AG09319 (cell line): ENCODE results near the gene DPF1.

Experiments used
- DNase-seq: peaks from one replicate; pipeline ENCODE4 v3.0.0-alpha.2; 2010; ENCODE audit warnings: low read depth; ENCODE audit errors: extremely low read depth
- TF ChIP-seq, protein P1 (sequence below): IDR thresholded peaks from 2 replicates; pipeline ENCODE4 v1.5.1; 2011; ENCODE audit warnings: low read depth, mild to moderate bottlenecking, inconsistent platforms, low read length, moderate library complexity

DPF1 gene

DNA sequence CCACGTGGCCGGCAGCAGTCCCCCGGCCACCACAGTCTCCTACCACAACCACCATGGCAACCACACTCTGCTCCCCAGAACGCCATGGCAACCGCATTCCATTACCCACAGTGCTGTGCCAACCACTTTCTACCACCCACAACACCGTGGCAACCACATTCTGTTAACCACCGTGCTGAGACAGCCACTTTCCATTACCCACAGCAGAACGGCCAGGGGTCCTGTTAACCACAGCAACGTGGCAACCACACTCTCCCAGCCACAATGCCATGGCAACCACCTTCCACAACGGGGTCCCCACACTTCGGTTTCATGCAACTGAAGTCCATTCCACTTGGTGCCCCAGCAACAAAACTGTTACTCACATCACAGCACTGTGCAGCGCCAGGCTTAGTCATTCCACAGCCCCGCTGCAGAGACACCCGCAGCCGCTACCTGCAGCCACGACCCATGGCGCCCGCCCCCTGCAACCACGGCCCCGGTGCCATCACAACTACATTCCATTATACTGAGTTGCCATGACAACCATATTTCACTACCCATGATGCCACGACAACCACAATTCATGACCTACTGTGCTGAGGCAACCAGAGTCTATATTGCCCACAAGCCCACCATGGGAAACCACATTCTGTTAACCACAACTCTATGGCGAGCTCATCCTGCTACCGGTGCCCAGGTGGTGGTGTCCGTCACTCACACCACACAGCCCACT, 10.0 kb downstream of the DPF1 start:
- DNase-seq, result no peak
- TF ChIP-seq, protein P1, sequence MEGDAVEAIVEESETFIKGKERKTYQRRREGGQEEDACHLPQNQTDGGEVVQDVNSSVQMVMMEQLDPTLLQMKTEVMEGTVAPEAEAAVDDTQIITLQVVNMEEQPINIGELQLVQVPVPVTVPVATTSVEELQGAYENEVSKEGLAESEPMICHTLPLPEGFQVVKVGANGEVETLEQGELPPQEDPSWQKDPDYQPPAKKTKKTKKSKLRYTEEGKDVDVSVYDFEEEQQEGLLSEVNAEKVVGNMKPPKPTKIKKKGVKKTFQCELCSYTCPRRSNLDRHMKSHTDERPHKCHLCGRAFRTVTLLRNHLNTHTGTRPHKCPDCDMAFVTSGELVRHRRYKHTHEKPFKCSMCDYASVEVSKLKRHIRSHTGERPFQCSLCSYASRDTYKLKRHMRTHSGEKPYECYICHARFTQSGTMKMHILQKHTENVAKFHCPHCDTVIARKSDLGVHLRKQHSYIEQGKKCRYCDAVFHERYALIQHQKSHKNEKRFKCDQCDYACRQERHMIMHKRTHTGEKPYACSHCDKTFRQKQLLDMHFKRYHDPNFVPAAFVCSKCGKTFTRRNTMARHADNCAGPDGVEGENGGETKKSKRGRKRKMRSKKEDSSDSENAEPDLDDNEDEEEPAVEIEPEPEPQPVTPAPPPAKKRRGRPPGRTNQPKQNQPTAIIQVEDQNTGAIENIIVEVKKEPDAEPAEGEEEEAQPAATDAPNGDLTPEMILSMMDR, result no peak

DNA sequence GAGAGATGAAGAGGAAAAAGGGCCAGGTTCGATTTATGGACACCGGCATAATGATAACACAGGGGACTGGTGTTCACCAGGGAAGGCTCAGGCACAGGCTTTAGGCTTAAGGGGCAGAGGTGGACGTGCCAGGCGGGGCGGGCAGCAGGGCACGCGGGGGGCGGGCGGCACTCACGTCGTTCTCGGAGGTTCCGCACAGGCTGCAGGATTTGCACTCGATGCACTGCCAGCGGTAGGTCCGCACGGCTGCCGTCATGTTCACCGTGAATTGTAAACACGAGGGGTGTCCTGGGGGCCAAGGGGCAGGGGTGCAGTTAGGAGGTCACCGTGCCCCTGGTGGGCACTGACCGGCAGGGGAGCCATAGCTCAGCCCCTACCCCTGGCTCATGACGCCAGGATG, 10.6 kb downstream of the DPF1 start:
- DNase-seq, result no peak
- TF ChIP-seq, protein P1, result no peak

DNA sequence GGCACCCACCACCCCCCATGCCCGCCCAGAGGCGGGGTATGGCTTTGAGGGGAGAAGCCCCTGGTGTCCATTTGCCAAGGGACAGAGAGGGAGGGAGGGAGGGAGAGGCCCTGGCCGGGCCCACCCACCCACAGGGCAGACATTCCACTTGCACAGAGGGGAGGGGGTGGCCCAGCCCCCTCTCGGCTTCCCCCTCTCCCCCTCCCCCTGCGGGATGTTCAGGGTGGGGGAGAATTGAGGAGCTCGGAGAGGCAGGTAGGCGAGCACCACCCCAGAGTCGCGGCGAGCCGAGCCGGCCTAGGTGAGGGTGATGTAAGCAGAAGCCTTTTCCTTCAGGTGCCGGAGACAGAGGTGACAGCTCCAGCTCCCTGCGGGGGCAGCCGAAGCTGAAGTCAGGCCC, 12.3 kb downstream of the DPF1 start:
- no peak for DNase-seq
- TF ChIP-seq, protein P1, result no peak

DNA sequence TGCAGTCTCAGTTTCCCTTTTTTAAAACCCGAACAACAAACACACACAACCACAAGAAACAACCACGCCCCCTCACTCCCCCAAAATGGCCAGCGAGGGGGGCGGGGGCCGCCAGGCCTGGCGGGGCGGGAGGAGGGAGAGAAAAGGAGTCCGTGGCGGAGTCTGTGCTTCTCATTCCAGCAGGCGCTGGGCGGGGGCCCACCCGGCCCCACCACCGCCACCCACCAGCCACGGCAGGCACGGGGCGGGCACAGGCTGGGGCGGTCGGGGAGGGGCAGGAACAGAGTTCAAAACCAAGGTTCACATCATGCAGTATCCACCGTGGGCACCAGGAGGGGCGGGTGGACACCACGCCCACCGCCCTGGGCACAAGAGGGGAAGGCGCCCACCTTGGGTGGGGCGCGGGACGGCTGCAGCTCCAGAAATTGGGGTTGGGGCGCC, 12.9 kb downstream of the DPF1 start:
- TF ChIP-seq, protein P1, result no peak
- DNase-seq, result no peak

DNA sequence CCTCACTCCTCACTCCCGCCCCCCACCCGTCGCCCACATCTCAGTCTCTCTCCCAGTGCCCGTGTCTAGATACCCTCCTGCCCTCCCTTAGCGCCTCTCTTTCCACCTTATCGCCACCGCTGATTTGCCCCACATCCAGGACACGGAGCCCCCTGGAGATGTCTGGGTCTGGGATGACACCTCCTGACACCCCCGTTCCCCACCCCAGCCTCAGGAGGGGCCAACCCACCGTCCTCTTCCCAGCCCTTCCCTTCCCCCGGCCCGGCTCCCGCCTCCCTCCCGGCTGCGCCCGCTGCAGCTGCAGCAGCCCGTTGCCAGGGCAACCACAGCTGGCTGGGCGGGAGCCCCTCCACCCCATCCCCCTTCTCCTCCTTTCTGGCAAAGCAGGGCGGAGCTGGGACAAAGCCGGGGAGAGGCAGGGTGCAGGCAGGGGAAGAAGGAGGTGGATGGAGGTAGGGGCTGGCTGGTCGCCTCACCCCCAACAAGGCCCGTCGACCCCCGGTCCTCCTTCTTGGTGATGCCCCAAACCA, 13.5 kb downstream of the DPF1 start:
- TF ChIP-seq, protein P1, result no peak
- DNase-seq, result no peak

DNA sequence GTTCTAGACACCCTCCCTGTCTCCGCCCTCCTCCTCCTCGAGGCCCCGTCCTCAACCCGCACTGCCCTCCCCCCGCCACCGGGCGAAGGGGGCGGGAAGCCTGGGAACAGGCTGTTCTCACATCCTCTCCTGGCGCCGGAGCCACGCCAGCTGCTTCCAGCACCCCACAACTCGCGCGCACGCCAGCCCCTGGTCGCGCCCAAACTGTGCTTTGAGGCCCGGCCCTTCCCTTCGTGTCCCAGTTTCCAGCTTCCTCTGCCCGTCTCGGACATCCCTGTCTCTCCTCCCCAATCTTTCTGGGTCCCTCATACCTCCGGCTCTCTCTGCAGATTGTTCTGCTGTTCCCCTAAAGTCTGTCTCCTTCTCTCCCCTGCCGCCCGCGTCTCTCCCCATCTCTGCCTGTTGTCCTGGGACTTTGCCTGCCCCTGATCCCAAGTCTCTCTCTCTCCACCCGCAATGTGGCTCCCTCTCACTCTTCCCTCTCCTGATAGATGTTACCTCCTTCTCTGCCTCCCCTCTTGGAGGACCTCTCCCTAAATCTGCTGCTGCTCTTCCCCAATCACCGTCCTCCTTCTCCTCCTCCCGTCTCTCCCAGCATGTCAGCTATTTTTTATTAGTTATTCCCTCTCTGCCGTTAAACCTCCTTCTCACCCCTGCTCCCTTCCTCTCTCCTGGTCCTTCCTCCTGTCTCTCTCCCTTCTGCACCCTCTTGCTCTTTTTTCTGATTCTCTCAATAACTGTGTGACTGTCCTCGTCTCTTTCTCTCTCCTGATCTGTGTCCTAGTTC, 14.2 kb downstream of the DPF1 start:
- DNase-seq, result no peak
- TF ChIP-seq, protein P1, result no peak

DNA sequence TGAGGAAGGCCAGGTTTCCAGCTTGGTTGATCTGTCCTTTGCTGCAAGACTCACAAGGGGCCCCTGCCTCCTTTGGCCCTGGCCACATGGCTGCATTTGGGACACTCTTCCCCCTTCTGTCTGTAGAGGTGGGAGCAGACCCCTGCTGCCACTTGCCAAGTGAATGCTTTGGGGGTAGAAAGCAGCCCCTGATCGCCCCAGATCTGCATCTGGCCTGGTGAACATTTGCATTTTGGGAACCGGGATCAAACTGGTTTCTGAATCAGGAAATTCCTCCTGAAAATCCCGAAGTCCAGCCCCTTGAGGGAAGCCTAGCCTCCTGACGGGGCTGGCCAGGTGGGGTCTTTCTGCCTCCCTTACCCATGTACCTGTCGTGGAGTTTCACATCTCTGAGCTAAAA, 14.9 kb downstream of the DPF1 start:
- DNase-seq, result no peak
- TF ChIP-seq, protein P1, result no peak
